Endothelial cell of umbilical vein (primary cell): Measurements from ENCODE around the gene FARP2.
"Not testable (repeated sequence)": the region's sequence is repeated elsewhere in the genome, so short reads cannot be mapped to it uniquely, and the experiment has no call there.

ENCODE experiments used
- CTCF ChIP-seq, 2 donors: IDR thresholded peaks; 1 replicate in 1 of 2; 2 replicates in 1 of 2; pipeline ENCODE4 v1.5.1; 2011; ENCODE audit warnings: low read length in 2 of 2, mild to moderate bottlenecking in 2 of 2, moderate library complexity in 2 of 2, control low read depth in 1 of 2, inconsistent platforms in 1 of 2, low read depth in 1 of 2; ENCODE audit not compliant: insufficient read depth in 1 of 2; ENCODE audit errors: extremely low read depth in 1 of 2
- EZH2 ChIP-seq: IDR thresholded peaks from 2 replicates; pipeline ENCODE4 v1.6.1; 2012; ENCODE audit warnings: borderline replicate concordance, low read depth, mild to moderate bottlenecking, moderate library complexity, low read length, inconsistent platforms; ENCODE audit not compliant: severe bottlenecking
- GATA2 ChIP-seq: IDR thresholded peaks from 2 replicates; pipeline ENCODE4 v1.7.0; 2011; ENCODE audit warnings: low read depth, mild to moderate bottlenecking, moderate library complexity, mixed read lengths, low read length; ENCODE audit not compliant: insufficient read length, insufficient read depth
- JUN ChIP-seq: IDR thresholded peaks from 2 replicates; pipeline ENCODE4 v1.6.1; 2011; ENCODE audit warnings: borderline replicate concordance, low read depth; ENCODE audit not compliant: insufficient read length, insufficient read depth
- MAX ChIP-seq: IDR thresholded peaks from 2 replicates; pipeline ENCODE4 v1.6.1; 2011; ENCODE audit not compliant: insufficient read depth, insufficient read length
- MYC ChIP-seq: IDR thresholded peaks from one replicate; pipeline ENCODE4 v1.6.1; 2011; ENCODE audit warnings: mild to moderate bottlenecking, low read depth, low read length
- POLR2A ChIP-seq: IDR thresholded peaks from 2 replicates; pipeline ENCODE4 v1.6.1; 2012; ENCODE audit warnings: low read depth, mild to moderate bottlenecking, control low read depth, low read length
- POLR2AphosphoS5 ChIP-seq: IDR thresholded peaks from 2 replicates; pipeline ENCODE4 v1.6.1; 2012; ENCODE audit warnings: low read depth, mild to moderate bottlenecking, control low read depth, low read length, moderate library complexity; ENCODE audit not compliant: insufficient read depth

GRCh38 chr2:241373906-241374305, 17.8 kb downstream of the FARP2 start:
- not testable (repeated sequence) for TF ChIP-seq POLR2A; POLR2AphosphoS5; MYC; MAX; CTCF (IDR thresholded peaks at IDR 0.05; ENCODE audit: extremely low read depth in 1 of 2, insufficient read depth in 1 of 2, low read depth in 1 of 2, low read length in 2 of 2); EZH2; GATA2; JUN
